Right cardiac atrium (tissue), 5 donors: ENCODE measurements around the gene KPNB1. TPM values are rescaled to one million over a fixed set of nuclear protein-coding genes. Genes with fewer than 3 reads are reported as not detected.
A peak's percentile ranks its signal among the peaks of the same experiment; 100 is the strongest.

Experiments used
- ATAC-seq, 2 donors: fragments of 200-7000 bp; cut with Tn5 transposase; one replicate each; pipeline versions ENCODE4 v1.8.0 to v1.9.1; 2020; ENCODE audit warnings: moderate library complexity in 2 of 2, mild to moderate bottlenecking in 1 of 2
- DNase-seq, 3 donors: peaks; one replicate each; pipeline ENCODE4 v3.0.0-alpha.2; 2020
- H3K27ac ChIP-seq: one replicate; pipeline ENCODE4 v1.5.1; 2013; ENCODE audit warnings: mild to moderate bottlenecking, low read length, control low read depth, moderate library complexity
- H3K27me3 ChIP-seq: one replicate; pipeline ENCODE4 v1.6.1; 2013; ENCODE audit not compliant: control insufficient read depth, insufficient read depth
- H3K4me1 ChIP-seq: one replicate; pipeline ENCODE4 v1.6.1; 2013; ENCODE audit warnings: low read length; ENCODE audit not compliant: control insufficient read depth, insufficient read depth
- H3K4me3 ChIP-seq: one replicate; pipeline ENCODE4 v1.5.1; 2013; ENCODE audit warnings: low read length, control low read depth
- H3K9me3 ChIP-seq: one replicate; pipeline ENCODE4 v1.6.1; 2013; ENCODE audit warnings: low read length; ENCODE audit not compliant: control insufficient read depth
- WGBS: extraction: QIAGEN DNeasy Blood & Tissue Kit; methylation state at CpG from one replicate; pipeline ENCODE4 v1.1.7; 2013; 5-methylcytosine and 5-hydroxymethylcytosine counted together
- intact Hi-C, 4 donors: fragments of 100-400 bp; cut with DNase I; formaldehyde crosslinking; loops; one replicate each; pipeline versions ENCODE4 v1.11.0 to v1.14.0; 2022 to 2023
- long read RNA-seq, 4 donors: library from polyadenylated mRNA; unstranded; transcript quantifications; one replicate each; pipeline ENCODE4 v2.0.0, GENCODE V29; 2020 to 2021
- polyA plus RNA-seq: library from polyadenylated mRNA; stranded (reverse); fragments of 200-250 nt; gene quantifications from one replicate; pipeline ENCODE4 v1.2.3, GENCODE V29; 2013
- total RNA-seq, 4 donors: library from RNA; stranded (reverse); fragmentation: NEBNext Ultra II Directional; extraction: Animal tissue kit (Norgen Biotek cat#: 25700); gene quantifications; one replicate each; pipeline ENCODE4 v1.2.1, GENCODE V29; 2021
- donor health status: healthy with polysubstance abuse.
- donor health status: DM: no; HTN: yes; CAD: no.
- donor health status: DM: no; HTN: no; CAD: no.
- donor health status: DM: no; HTN: yes; CAD: no; lungs with severe emphysema.
- donor health status: DM: yes; HTN: yes; CAD: no.

The KPNB1 gene
- total RNA-seq (100 to 1,000 TPM; 134 to 175 (median 167) TPM), polyA plus RNA-seq (50.0 TPM)
- long read RNA-seq, donor 1, full-length matches to known transcripts = 57 of 82 reads
- long read RNA-seq, donor 1, partial matches to known transcripts = 21 of 82 reads
- long read RNA-seq, donor 1, other reads (novel, unspliced or antisense) = 4 of 82 reads
- long read RNA-seq, donor 2, full-length matches to known transcripts = 34 of 47 reads
- long read RNA-seq, donor 2, partial matches to known transcripts = 8 of 47 reads
- long read RNA-seq, donor 2, other reads (novel, unspliced or antisense) = 5 of 47 reads
- long read RNA-seq, donor 3, full-length matches to known transcripts = 22 of 61 reads
- long read RNA-seq, donor 3, partial matches to known transcripts = 30 of 61 reads
- long read RNA-seq, donor 3, other reads (novel, unspliced or antisense) = 9 of 61 reads
- long read RNA-seq, donor 4, full-length matches to known transcripts = 41 of 52 reads
- long read RNA-seq, donor 4, partial matches to known transcripts = 8 of 52 reads
- long read RNA-seq, donor 4, other reads (novel, unspliced or antisense) = 3 of 52 reads

- H3K27ac ChIP-seq = peak within 1 kb of the TSS; percentile 91
- H3K4me3 ChIP-seq = peak within 1 kb of the TSS; percentile 93
- H3K4me1 ChIP-seq = no peaks in the 10 kb centered on the region
- no peaks in the 10 kb centered on the region for H3K27me3 ChIP-seq
- under 1% methylated on average over 74 of the region's 74 CpGs for WGBS
- intact Hi-C loops = no loop called here
- no peaks in the 10 kb centered on the region for H3K9me3 ChIP-seq
- DNase-seq = peak; percentile 100
- peak; percentile 95 for ATAC-seq
Observed at GRCh38 chr17:47649153-47649971, at the start of gene KPNB1. TSS of gene KPNB1 (plus strand) at chr17:47649919. CDS start at chr17:47650245, 326 bp downstream.

DNA sequence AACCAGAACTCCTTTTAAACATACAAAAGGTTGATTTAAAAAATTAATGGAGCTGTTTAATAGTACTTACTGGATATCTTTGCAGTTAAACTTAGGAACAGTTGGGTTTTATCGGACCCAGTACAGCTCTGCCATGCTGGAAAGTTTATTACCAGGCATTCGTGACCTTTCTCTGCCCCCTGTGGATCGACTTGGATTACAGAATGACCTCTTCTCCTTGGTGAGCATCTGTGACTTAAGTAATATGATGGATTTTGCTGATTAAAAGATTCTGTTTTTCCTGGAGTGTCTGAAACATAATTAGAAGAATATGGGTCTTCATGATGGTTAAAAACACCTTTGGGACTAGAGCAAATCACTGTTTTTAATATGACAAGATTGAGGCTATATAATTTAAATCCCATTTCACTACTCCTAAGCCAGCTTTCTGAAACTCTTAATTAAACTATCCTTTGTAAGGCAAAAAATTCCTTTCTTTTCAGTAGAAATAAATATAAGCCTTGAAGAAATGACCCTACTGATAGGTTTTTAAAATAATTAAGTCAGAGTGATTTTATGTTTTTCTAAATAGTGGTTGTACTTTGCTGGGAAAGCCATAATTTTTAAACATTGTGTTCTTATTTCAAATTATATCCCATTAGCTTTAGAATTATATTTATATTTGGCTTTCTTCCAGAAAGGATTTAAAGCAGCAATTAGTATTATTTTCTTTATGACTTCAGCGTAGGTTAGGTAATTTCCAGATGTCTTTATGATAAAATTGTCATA is 45.7 kb upstream of the KPNB1 start:
- WGBS = 45% methylated on average over 4 of the region's 4 CpGs
- Histone ChIP-seq H3K27me3 (no peaks in the 10 kb centered on the region), H3K4me1 (peaks cover 1% of the 10 kb centered on the region), H3K27ac (no peak overlapping the region), H3K4me3 (no peak overlapping the region), H3K9me3 (no peaks in the 10 kb centered on the region)
- no peak for ATAC-seq
- intact Hi-C loops = no loop called here
- DNase-seq = no peak

- Histone ChIP-seq H3K27me3 (no peaks in the 10 kb centered on the region), H3K9me3 (no peaks in the 10 kb centered on the region), H3K4me1 (peaks cover 1% of the 10 kb centered on the region), H3K4me3 (no peak overlapping the region), H3K27ac (no peak overlapping the region)
- intact Hi-C loops = no loop called here
- ATAC-seq (peak; percentile 62 to 85), DNase-seq (peak in 2 of 3 donors; percentile 15 to 58)
- 39% methylated on average over 1 of the region's 1 CpG for WGBS
Observed at GRCh38 chr17:47604598-47604927, 45.2 kb upstream of the KPNB1 start.

GRCh38 chr17:47605011-47605410 is 44.7 kb upstream of the KPNB1 start:
- intact Hi-C loops = no loop called here
- no peaks in the 10 kb centered on the region for H3K27me3 ChIP-seq
- ATAC-seq = no peak
- H3K4me1 ChIP-seq = peaks cover 1% of the 10 kb centered on the region
- peak overlapping the region; percentile 58 for H3K27ac ChIP-seq
- no peaks in the 10 kb centered on the region for H3K9me3 ChIP-seq
- no peak overlapping the region for H3K4me3 ChIP-seq
- 56% methylated on average over 1 of the region's 1 CpG for WGBS
- DNase-seq = no peak

GRCh38 chr17:47607481-47607880 is 42.2 kb upstream of the KPNB1 start:
- Histone ChIP-seq H3K9me3 (no peaks in the 10 kb centered on the region), H3K4me3 (no peak overlapping the region), H3K27me3 (no peaks in the 10 kb centered on the region), H3K27ac (no peak overlapping the region), H3K4me1 (peaks cover 1% of the 10 kb centered on the region)
- WGBS = 92% methylated on average over 3 of the region's 3 CpGs
- ATAC-seq (no peak), DNase-seq (no peak)
- intact Hi-C loops = no loop called here

DNA sequence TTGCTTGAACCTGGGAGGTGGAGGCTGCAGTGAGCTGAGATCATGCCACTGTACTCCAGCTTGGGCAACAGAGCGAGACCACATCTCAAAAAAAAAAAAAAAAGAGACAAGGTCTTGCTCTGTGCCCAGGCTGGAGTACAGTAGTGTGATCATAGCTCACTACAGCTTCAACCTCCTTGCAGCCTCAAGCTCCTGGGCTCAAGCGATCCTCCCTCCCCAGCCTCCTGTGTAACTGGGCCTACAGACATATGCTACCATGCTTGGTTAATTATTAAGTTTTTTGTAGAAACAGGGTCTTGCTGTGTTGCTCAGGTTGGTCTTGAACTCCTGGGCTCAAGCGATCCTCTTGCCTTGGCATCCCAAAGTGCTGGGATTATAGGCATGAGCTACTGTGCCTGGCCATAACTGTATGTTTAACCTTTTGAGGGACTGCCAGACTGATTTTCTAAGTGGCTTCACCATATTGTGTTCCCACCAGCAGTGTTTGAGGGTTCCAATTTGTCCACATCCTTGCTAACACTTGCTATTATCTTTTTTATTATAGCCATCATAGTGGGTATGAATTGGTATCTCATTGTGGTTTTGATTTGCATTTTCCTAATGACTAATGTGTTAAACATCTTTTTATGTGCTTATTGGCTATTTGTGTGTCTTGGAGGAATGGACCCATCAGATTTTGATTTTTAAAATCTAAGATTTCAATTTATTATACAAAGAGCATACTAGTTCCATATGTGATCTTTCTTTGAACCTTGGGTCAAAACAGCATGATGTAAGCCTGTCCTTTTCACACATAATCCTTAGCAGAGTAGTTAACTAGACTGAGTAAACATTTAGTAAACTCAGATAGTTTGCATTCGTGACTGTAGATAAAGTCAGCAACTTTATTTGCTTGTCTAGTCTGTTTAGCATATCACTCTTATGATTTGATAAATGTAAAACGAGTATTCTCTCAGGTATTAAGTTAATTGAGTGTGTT is 38.1 kb upstream of the KPNB1 start:
- WGBS = 82% methylated on average over 5 of the region's 5 CpGs
- ATAC-seq (no peak), DNase-seq (no peak)
- no peak overlapping the region for H3K27ac ChIP-seq
- peaks cover 3% of the 10 kb centered on the region for H3K4me1 ChIP-seq
- H3K9me3 ChIP-seq = no peaks in the 10 kb centered on the region
- intact Hi-C loops = loop anchor here in 1 of 4 donors (10.0 kb wide), 1 partner anchor 107 kb away; no protein-coding TSS in a partner anchor
- no peak overlapping the region for H3K4me3 ChIP-seq
- H3K27me3 ChIP-seq = no peaks in the 10 kb centered on the region

GRCh38 chr17:47615766-47616424 is 33.8 kb upstream of the KPNB1 start:
- peaks cover 2% of the 10 kb centered on the region for H3K4me1 ChIP-seq
- ATAC-seq = peak; percentile 20 to 48
- no peaks in the 10 kb centered on the region for H3K9me3 ChIP-seq
- H3K27me3 ChIP-seq = no peaks in the 10 kb centered on the region
- no peak for DNase-seq
- WGBS = 71% methylated on average over 8 of the region's 8 CpGs
- H3K4me3 ChIP-seq = no peak overlapping the region
- intact Hi-C loops = loop anchor here in 1 of 4 donors (10.0 kb wide), 1 partner anchor 111 kb away; no protein-coding TSS in a partner anchor
- no peak overlapping the region for H3K27ac ChIP-seq

GRCh38 chr17:47618410-47618809 is 31.3 kb upstream of the KPNB1 start:
- Histone ChIP-seq H3K27me3 (no peaks in the 10 kb centered on the region), H3K9me3 (no peaks in the 10 kb centered on the region), H3K4me1 (peaks cover 2% of the 10 kb centered on the region), H3K27ac (no peak overlapping the region), H3K4me3 (no peak overlapping the region)
- intact Hi-C loops = loop anchor here in 1 of 4 donors (10.0 kb wide), 1 partner anchor 114 kb away; no protein-coding TSS in a partner anchor
- WGBS = 68% methylated on average over 4 of the region's 4 CpGs
- ATAC-seq (no peak), DNase-seq (no peak)

- H3K4me3 ChIP-seq = no peak overlapping the region
- no peaks in the 10 kb centered on the region for H3K27me3 ChIP-seq
- DNase-seq (no peak), ATAC-seq (no peak)
- peaks cover 2% of the 10 kb centered on the region for H3K4me1 ChIP-seq
- H3K27ac ChIP-seq = peak overlapping the region; percentile 52
- H3K9me3 ChIP-seq = no peaks in the 10 kb centered on the region
- 84% methylated on average over 3 of the region's 3 CpGs for WGBS
- intact Hi-C loops = no loop called here
Observed at GRCh38 chr17:47620503-47621245, 29.0 kb upstream of the KPNB1 start.
